Tibial nerve (tissue), 4 donors: ENCODE data around the gene TMEM82. TPM values are rescaled to one million over a fixed set of nuclear protein-coding genes. Genes with fewer than 3 reads are reported as not detected.

ENCODE experiments used
- DNase-seq, 2 donors: peaks; one replicate each; pipeline ENCODE4 v3.0.0-alpha.2; 2019; ENCODE audit warnings: low spot score in 2 of 2
- H3K27ac ChIP-seq, 4 donors: fragments of 200-600 bp; sonication (generic) in 3 of 4; one replicate each; pipeline ENCODE4 v1.5.1; 2017 to 2019; ENCODE audit warnings: mild to moderate bottlenecking in 1 of 4
- H3K27me3 ChIP-seq, 2 donors: fragments of 200-600 bp; sonication (generic) in 1 of 2; one replicate each; pipeline versions ENCODE4 v1.5.1 to v1.6.0; 2017 to 2019
- H3K36me3 ChIP-seq, 3 donors: fragments of 200-600 bp; sonication (generic); one replicate each; pipeline ENCODE4 v1.5.1; 2018 to 2019
- H3K4me1 ChIP-seq, 4 donors: fragments of 200-600 bp; sonication (generic) in 3 of 4; one replicate each; pipeline ENCODE4 v1.5.1; 2017 to 2019
- H3K4me3 ChIP-seq, 4 donors: fragments of 200-600 bp; sonication (generic) in 3 of 4; one replicate each; pipeline ENCODE4 v1.5.1; 2017 to 2019; ENCODE audit warnings: mild to moderate bottlenecking in 1 of 4, moderate library complexity in 1 of 4
- H3K9me3 ChIP-seq, 4 donors: fragments of 200-600 bp; sonication (generic) in 3 of 4; one replicate each; pipeline ENCODE4 v1.5.1; 2017 to 2019
- EP300 ChIP-seq, 2 donors: sonication (generic); formaldehyde crosslinking; IDR thresholded peaks; one replicate each; pipeline ENCODE4 v1.6.1; 2017; ENCODE audit warnings: antibody characterized with exemption in 2 of 2, mild to moderate bottlenecking in 1 of 2
- POLR2A ChIP-seq, 2 donors: fragments of 450-650 bp; IDR thresholded peaks; one replicate each; pipeline ENCODE4 v1.6.1; 2017; ENCODE audit warnings: antibody characterized with exemption in 2 of 2, mild to moderate bottlenecking in 2 of 2, moderate library complexity in 2 of 2
- WGBS, 2 donors: methylation state at CpG; one replicate each; pipeline ENCODE4 v1.1.5; 2018; 5-methylcytosine and 5-hydroxymethylcytosine counted together
- total RNA-seq, 4 donors: library from RNA; depleted of rRNA; stranded (reverse); fragments of >200 nt; gene quantifications; one replicate each; pipeline ENCODE4 v1.1.0, GENCODE V29; 2016
- TF ChIP-seq, protein P1 (sequence below), 5 experiments: fragments of 200-600 bp in 3 of 5; fragments of 450-650 bp in 2 of 5; sonication (generic) in 3 of 5; IDR thresholded peaks; one replicate each; pipeline ENCODE4 v1.5.1; 2016 to 2019; ENCODE audit warnings: antibody characterized with exemption in 5 of 5, mild to moderate bottlenecking in 3 of 5, moderate library complexity in 2 of 5

Gene TMEM82
- total RNA-seq, 4 donors from 2014 or later = not detected

DNA sequence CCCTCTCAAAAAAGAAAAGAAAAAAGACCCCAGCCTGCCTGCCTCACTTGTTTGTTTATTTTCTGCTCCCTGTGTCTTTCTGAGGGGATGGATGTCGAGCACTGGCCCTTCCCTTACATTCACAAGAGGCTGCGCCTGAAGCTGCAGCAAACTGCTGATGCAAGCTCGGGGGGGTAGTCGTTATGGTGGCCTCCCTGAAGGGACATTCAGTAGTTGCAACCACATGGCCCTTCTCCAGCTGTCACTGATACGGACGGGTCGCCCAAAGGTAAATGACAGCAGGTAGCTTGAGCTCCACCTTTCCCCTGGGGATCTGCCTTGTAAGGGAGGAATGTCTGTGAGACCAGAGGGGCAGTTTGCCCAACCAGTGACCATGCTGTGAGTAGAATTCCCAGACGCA is 40.5 kb upstream of the TMEM82 start:
- WGBS, 2 donors = 82 to 86% methylated on average over 5 to 8 of the region's 8 CpGs
- H3K36me3 ChIP-seq = no peaks in the 10 kb centered on the region
- DNase-seq = no peak
- peaks cover 0 to 76% (median 42%) of the 10 kb centered on the region in 4 donors for H3K4me1 ChIP-seq
- TF ChIP-seq POLR2A (IDR thresholded peaks at IDR 0.05) (no peak), EP300 (IDR thresholded peaks at IDR 0.05) (no peak)
- TF ChIP-seq, protein P1, sequence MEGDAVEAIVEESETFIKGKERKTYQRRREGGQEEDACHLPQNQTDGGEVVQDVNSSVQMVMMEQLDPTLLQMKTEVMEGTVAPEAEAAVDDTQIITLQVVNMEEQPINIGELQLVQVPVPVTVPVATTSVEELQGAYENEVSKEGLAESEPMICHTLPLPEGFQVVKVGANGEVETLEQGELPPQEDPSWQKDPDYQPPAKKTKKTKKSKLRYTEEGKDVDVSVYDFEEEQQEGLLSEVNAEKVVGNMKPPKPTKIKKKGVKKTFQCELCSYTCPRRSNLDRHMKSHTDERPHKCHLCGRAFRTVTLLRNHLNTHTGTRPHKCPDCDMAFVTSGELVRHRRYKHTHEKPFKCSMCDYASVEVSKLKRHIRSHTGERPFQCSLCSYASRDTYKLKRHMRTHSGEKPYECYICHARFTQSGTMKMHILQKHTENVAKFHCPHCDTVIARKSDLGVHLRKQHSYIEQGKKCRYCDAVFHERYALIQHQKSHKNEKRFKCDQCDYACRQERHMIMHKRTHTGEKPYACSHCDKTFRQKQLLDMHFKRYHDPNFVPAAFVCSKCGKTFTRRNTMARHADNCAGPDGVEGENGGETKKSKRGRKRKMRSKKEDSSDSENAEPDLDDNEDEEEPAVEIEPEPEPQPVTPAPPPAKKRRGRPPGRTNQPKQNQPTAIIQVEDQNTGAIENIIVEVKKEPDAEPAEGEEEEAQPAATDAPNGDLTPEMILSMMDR (IDR thresholded peaks at IDR 0.05) = no peak
- H3K4me3 ChIP-seq = no peak overlapping the region
- no peaks in the 10 kb centered on the region for H3K27me3 ChIP-seq
- H3K9me3 ChIP-seq = no peaks in the 10 kb centered on the region
- peak overlapping the region in 2 of 4 donors; percentile 97 for H3K27ac ChIP-seq

DNA sequence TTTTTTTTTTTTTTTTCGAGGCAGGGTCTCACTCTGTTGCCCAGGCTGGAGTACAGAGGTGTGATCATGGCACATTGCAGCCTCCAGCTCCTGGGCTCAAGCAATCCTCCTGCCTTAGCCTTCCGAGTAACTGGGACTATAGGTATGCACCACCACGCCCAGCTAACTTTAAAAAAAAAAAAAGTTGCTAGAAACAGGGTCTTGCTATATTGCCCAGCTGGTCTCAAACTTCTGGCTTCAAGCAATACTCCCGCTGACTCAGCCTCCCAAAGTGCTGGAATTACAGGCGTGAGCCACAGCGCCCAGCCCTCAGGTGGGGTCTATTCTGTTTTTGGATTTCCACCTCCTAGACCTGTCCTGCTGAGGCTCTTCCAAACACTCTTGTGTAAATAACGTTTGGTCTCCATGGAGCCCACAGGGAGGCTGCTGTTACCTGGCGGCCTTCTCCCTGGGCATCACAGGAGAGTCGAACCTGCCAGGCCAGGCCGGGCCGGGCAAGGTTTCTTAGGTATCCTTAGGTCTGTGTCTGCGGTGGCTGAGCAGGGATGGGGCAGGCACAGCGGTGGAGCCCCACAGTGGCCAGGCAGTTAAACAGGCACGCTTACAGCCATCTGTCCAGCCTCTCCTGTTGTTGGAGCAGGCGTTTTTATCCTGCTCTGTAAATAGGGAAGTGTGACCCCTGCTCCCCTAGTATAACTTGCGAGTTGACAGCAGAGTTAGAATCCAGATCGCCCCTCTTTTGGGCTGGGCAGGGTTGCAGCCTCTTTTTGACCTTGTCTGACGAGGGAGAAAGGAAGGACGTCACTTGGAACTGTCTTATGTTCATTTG is 39.4 kb upstream of the TMEM82 start:
- no peak for TF ChIP-seq EP300 (IDR thresholded peaks at IDR 0.05)
- TF ChIP-seq, protein P1 (IDR thresholded peaks at IDR 0.05) = peak in 2 of 5 experiments; percentile 10 to 23
- peak overlapping the region in 2 of 4 donors; percentile 7 to 9 for H3K4me3 ChIP-seq
- no peaks in the 10 kb centered on the region for H3K27me3 ChIP-seq
- H3K9me3 ChIP-seq = no peaks in the 10 kb centered on the region
- DNase-seq = peak in 1 of 2 donors; percentile 31
- peak overlapping the region; percentile 85 to 97 (median 94) for H3K27ac ChIP-seq
- 60 to 65% methylated on average over 16 to 19 of the region's 19 CpGs for WGBS, 2 donors
- no peaks in the 10 kb centered on the region for H3K36me3 ChIP-seq
- H3K4me1 ChIP-seq = peaks cover 0 to 72% (median 31%) of the 10 kb centered on the region in 4 donors

DNA sequence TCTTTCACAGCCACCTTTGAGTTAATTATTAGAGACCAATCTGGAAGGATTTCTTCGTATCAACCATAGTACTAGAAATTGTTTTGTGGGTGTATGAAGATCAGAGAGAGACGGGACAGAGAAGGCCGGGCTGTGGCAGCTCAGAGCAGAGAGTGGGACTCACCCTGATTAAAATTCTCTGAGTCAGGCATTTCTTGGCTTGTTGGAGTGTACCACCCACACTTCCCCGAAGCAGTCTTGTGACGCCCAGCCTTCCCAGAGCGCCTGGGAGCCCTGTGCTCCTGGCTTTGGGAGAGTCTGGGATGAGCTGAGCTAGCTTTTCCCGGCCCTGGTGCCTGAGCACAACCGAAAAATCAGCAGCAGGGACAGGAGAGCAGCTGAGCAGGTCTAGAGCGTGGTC is 38.7 kb upstream of the TMEM82 start:
- WGBS, 2 donors = 19 to 21% methylated on average over 9 of the region's 9 CpGs
- DNase-seq = peak; percentile 60 to 82
- TF ChIP-seq POLR2A (IDR thresholded peaks at IDR 0.05) (peak; percentile 69 to 89), EP300 (IDR thresholded peaks at IDR 0.05) (peak; percentile 89 to 98)
- TF ChIP-seq, protein P1 (IDR thresholded peaks at IDR 0.05) = no peak
- Histone ChIP-seq H3K36me3 (no peaks in the 10 kb centered on the region), H3K27ac (peak overlapping the region; percentile 85 to 97 (median 94)), H3K27me3 (no peaks in the 10 kb centered on the region), H3K4me3 (peak overlapping the region in 2 of 4 donors; percentile 7 to 9), H3K4me1 (peaks cover 0 to 71% (median 29%) of the 10 kb centered on the region in 4 donors), H3K9me3 (no peaks in the 10 kb centered on the region)

DNA sequence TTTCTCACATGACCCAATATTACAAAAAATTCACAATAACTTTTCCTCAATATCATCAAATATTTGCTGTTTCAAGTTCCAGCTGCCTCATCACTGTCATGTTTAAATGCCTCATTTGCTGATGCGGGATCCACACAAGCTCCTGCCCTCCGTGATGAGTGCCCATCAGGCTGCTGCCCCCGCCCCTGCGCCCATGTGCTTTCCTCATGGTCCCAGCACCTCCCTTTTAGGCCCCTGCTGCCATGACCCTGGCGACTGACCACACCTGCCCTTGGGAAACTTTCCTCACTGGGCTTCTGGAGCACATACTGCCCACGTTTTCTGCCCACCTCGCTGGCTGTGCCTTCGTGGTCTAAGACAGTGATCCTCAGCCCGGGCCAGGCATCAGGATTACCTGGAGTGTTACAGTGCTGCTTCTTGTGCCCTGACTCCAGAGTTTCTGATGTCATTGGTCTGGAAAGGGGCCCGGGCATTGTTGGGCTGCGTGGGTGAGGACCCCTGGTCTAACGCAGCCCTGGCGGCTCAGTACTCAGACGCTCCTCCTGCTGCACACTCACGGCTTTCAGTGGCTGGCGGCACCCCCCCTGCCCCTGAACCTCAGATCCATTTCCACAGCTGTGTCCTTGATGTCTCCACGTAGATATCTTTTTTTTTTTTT is 37.6 kb upstream of the TMEM82 start:
- Histone ChIP-seq H3K9me3 (no peaks in the 10 kb centered on the region), H3K27ac (peak overlapping the region; percentile 85 to 97 (median 94)), H3K36me3 (no peaks in the 10 kb centered on the region), H3K27me3 (no peaks in the 10 kb centered on the region), H3K4me1 (peaks cover 0 to 77% (median 29%) of the 10 kb centered on the region in 4 donors), H3K4me3 (no peak overlapping the region)
- peak in 1 of 2 donors; percentile 8 for TF ChIP-seq EP300 (IDR thresholded peaks at IDR 0.05)
- TF ChIP-seq, protein P1 (IDR thresholded peaks at IDR 0.05) = no peak
- no peak for DNase-seq
- WGBS, 2 donors = 76 to 77% methylated on average over 17 of the region's 17 CpGs

DNA sequence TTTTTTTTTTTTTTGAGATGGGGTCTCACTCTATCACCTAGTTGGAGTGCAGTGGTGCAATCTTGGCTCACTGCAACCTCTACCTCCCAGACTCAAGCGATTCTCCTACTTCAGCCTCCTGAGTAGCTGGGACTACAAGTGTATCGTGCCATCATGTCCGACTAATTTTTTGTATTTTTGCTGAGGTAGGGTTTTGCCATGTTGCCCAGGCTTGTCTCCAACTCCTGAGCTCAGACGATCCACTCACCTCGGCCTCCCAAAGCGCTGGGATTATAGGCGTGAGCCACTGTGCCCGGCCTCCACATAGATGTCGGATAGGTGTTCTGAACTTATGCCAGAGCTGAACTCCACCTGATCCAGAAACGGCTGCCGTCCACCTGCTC is 37.1 kb upstream of the TMEM82 start:
- Histone ChIP-seq H3K27ac (peak overlapping the region; percentile 85 to 97 (median 94)), H3K4me1 (peaks cover 0 to 72% (median 26%) of the 10 kb centered on the region in 4 donors), H3K27me3 (no peaks in the 10 kb centered on the region), H3K36me3 (no peaks in the 10 kb centered on the region), H3K4me3 (no peak overlapping the region), H3K9me3 (no peaks in the 10 kb centered on the region)
- no peak for DNase-seq
- TF ChIP-seq, protein P1 (IDR thresholded peaks at IDR 0.05) = no peak
- TF ChIP-seq EP300 (IDR thresholded peaks at IDR 0.05) = no peak
- TF ChIP-seq POLR2A (IDR thresholded peaks at IDR 0.05) = no peak
- 88 to 98% methylated on average over 11 of the region's 11 CpGs for WGBS, 2 donors
